ENCODE results near the gene SEZ6. TPM values are rescaled to one million over a fixed set of nuclear protein-coding genes. Genes with fewer than 3 reads are reported as not detected.

SEZ6 gene
- total RNA-seq, 1 donor, result not detected

DNA sequence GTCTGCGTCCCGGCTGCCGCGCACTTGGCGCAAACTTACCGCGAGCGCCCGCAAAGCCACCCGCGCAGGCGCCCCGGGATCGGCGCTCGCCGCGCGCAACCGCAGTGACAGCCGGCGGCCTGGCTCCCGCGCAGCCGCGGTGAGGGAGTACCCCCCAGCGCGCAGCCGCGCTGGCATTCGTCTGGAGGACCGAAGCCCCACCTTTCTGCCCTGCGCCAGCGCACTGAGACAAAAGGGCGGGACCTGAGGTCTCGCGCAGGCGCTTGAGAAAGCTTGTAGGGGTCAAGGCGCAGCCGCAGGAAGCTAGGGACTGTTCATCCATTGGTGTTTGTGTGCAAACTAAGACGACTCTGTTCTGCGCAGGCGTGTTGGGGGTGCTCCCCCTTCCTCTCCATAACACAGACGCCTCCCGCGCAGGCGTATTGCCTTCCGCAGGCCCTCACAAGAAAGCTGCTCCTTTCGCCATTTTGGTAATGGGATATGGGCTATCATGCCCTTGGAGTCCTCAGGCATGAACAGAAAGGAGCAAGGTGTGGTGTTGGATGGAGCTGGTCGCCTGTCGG lies 54.3 kb downstream of the SEZ6 start, which contains the start of gene PHF12:
TSS of gene PHF12 (minus strand) at position 91 of the 563 bp plus-strand sequence. CDS start 558 bp downstream, outside the sequence.
- TF ChIP-seq, protein P1, sequence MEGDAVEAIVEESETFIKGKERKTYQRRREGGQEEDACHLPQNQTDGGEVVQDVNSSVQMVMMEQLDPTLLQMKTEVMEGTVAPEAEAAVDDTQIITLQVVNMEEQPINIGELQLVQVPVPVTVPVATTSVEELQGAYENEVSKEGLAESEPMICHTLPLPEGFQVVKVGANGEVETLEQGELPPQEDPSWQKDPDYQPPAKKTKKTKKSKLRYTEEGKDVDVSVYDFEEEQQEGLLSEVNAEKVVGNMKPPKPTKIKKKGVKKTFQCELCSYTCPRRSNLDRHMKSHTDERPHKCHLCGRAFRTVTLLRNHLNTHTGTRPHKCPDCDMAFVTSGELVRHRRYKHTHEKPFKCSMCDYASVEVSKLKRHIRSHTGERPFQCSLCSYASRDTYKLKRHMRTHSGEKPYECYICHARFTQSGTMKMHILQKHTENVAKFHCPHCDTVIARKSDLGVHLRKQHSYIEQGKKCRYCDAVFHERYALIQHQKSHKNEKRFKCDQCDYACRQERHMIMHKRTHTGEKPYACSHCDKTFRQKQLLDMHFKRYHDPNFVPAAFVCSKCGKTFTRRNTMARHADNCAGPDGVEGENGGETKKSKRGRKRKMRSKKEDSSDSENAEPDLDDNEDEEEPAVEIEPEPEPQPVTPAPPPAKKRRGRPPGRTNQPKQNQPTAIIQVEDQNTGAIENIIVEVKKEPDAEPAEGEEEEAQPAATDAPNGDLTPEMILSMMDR (IDR thresholded peaks at IDR 0.05; ENCODE audit: insufficient read depth, low read depth, low read length), result no peak
- peak within 1 kb of the TSS; percentile 88 for H3K4me3 ChIP-seq (ENCODE audit: low read depth, low read length)
- DNase-seq (ENCODE audit: low read depth), result peak; percentile 100

GRCh38 chr17:28950752-28951427 lies 54.9 kb downstream of the SEZ6 start:
- TF ChIP-seq, protein P1 (IDR thresholded peaks at IDR 0.05; ENCODE audit: insufficient read depth, low read depth, low read length), result no peak
- DNase-seq (ENCODE audit: low read depth), result no peak
- peak overlapping the region; percentile 88 for H3K4me3 ChIP-seq (ENCODE audit: low read depth, low read length)

- peak; percentile 54 for DNase-seq (ENCODE audit: low read depth)
- TF ChIP-seq, protein P1 (IDR thresholded peaks at IDR 0.05; ENCODE audit: insufficient read depth, low read depth, low read length), result no peak
- H3K4me3 ChIP-seq (ENCODE audit: low read depth, low read length), result peak overlapping the region; percentile 88
Observed at GRCh38 chr17:28950017-28950751, 55.6 kb downstream of the SEZ6 start.

DNA sequence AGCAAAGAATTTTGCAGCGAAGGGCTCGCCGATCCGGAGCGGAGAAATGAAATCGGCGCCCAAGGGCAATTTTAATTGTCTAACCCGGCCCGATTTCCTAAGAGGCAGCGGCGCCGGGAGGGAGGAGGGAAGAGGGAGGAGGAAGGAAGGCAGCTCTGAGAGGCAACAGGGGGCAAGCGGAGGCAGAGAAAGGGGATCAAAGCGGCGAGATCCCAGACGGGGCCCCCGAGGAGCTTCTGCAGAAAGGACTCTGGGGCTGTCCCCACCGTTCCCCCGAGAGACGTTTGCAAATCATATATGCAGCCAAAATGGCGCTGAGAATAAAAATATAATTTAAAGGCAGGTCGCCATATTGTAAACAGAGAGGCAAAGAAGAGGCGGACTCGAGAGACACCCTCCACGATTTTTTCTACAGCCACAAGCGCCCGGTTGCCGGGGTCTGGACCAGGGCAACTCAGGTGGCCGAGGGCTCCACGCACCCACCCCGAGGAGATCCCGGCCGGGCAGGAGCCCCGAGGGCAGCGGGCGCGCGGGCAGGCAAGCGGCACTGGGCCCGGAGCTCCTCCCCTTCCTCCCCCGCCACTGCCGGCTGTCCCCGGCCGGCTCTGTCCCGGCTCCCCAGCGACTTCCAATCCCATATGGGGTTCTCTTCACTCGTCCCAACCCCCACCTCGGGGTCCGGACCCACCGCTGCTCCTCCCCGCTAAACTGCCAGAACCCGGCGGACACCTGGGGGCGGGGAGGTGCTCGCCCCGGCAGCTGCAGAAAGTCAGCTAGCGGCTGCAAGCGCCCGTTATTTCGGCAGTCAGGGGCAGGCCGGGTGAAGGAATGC lies 56.4 kb downstream of the SEZ6 start:
- TF ChIP-seq, protein P1 (IDR thresholded peaks at IDR 0.05; ENCODE audit: insufficient read depth, low read depth, low read length), result no peak
- H3K4me3 ChIP-seq (ENCODE audit: low read depth, low read length), result peak overlapping the region; percentile 88
- peak; percentile 69 for DNase-seq (ENCODE audit: low read depth)

DNA sequence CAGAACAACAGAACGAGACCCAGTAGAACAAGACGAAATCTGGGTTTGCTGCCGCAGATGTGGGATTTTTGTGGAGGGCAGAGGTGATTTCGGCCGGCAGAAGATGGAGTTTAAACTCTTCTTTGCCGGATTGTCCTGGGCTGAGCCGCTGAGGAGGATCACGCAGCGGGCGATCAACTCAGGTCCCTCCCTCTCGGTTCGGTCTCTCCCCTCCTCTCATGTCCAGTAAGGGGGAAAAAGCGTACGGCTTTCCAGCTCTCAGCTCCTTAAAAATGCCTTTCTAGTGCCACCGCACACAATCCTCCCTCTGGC lies 57.0 kb downstream of the SEZ6 start:
- TF ChIP-seq, protein P1 (IDR thresholded peaks at IDR 0.05; ENCODE audit: insufficient read depth, low read depth, low read length), result no peak
- DNase-seq (ENCODE audit: low read depth), result no peak
- H3K4me3 ChIP-seq (ENCODE audit: low read depth, low read length), result peak overlapping the region; percentile 88

GRCh38 chr17:28948342-28948741 lies 57.5 kb downstream of the SEZ6 start:
- peak overlapping the region; percentile 88 for H3K4me3 ChIP-seq (ENCODE audit: low read depth, low read length)
- DNase-seq (ENCODE audit: low read depth), result peak; percentile 9
- TF ChIP-seq, protein P1 (IDR thresholded peaks at IDR 0.05; ENCODE audit: insufficient read depth, low read depth, low read length), result no peak

Data from fibroblast of villous mesenchyme (primary cell).